HEK293 (cell line): ENCODE measurements around the gene KCNJ6.

ENCODE experiments used
- CTCF ChIA-PET: fragments of 350-600 bp; formaldehyde crosslinking; extraction: SDS; loops from one replicate; lab custom pipeline; 2021; ENCODE audit warnings: antibody characterized with exemption; lab: Yijun Ruan, JAX
- POLR2A ChIA-PET: fragments of 300-600 bp; formaldehyde crosslinking; extraction: SDS; loops from one replicate; lab custom pipeline; 2020; ENCODE audit warnings: antibody characterized with exemption, inconsistent platforms; lab: Yijun Ruan, JAX
- H3K27ac ChIP-seq: fragments of 200-500 bp; sonication (Bioruptor generic); 2 replicates; pipeline ENCODE4 v1.5.1; 2014; ENCODE audit warnings: low read depth, low read length, control low read depth, inconsistent platforms; ENCODE audit errors: extremely low read depth
- H3K36me3 ChIP-seq, 2 experiments: fragments of 200-500 bp in 1 of 2; sonication (Bioruptor generic) in 1 of 2; 1 replicate in 1 of 2; 2 replicates in 1 of 2; pipeline ENCODE4 v1.5.1; 2014 to 2017; ENCODE audit warnings: inconsistent platforms in 2 of 2, low read length in 2 of 2; ENCODE audit not compliant: control insufficient read depth in 2 of 2, insufficient read depth in 1 of 2
- H3K4me1 ChIP-seq: fragments of 200-500 bp; sonication (Bioruptor generic); 2 replicates; pipeline ENCODE4 v1.5.1; 2014; ENCODE audit warnings: mild to moderate bottlenecking, low read length, inconsistent platforms; ENCODE audit not compliant: control insufficient read depth, insufficient read depth
- H3K4me3 ChIP-seq: 2 replicates; pipeline ENCODE4 v1.5.1; 2011; ENCODE audit warnings: low read depth, mild to moderate bottlenecking, control low read depth, low read length, moderate library complexity
- H3K9me3 ChIP-seq: fragments of 200-500 bp; sonication (Bioruptor generic); 2 replicates; pipeline ENCODE4 v1.5.1; 2014; ENCODE audit warnings: low read depth, low read length, inconsistent platforms; ENCODE audit not compliant: control insufficient read depth, insufficient read depth
- BCL11A ChIP-seq: fragments of 450-650 bp; formaldehyde crosslinking; IDR thresholded peaks from 2 replicates; pipeline ENCODE4 v1.5.1; 2016; ENCODE audit warnings: low read depth, missing biosample characterization, missing genetic modification characterization
- ELK4 ChIP-seq: IDR thresholded peaks from 2 replicates; pipeline ENCODE4 v1.6.1; 2011; ENCODE audit warnings: mild to moderate bottlenecking, low read depth, low read length, borderline replicate concordance
- GLIS2 ChIP-seq: fragments of 450-650 bp; formaldehyde crosslinking; IDR thresholded peaks from 2 replicates; pipeline ENCODE4 v1.5.1; 2016; ENCODE audit warnings: missing biosample characterization, missing genetic modification characterization
- HIC1 ChIP-seq: fragments of 450-650 bp; formaldehyde crosslinking; IDR thresholded peaks from 2 replicates; pipeline ENCODE4 v1.5.1; 2016; ENCODE audit warnings: missing biosample characterization, missing genetic modification characterization
- MZF1 ChIP-seq: fragments of 450-650 bp; formaldehyde crosslinking; IDR thresholded peaks from 2 replicates; pipeline ENCODE4 v1.5.1; 2017; ENCODE audit warnings: missing biosample characterization, missing genetic modification characterization, borderline replicate concordance
- REPIN1 ChIP-seq: fragments of 450-650 bp; formaldehyde crosslinking; IDR thresholded peaks from 2 replicates; pipeline ENCODE4 v1.5.1; 2017; ENCODE audit warnings: missing biosample characterization, missing genetic modification characterization, low read depth
- SP3 ChIP-seq: fragments of 450-650 bp; formaldehyde crosslinking; IDR thresholded peaks from 2 replicates; pipeline ENCODE4 v1.5.1; 2016; ENCODE audit warnings: missing biosample characterization, missing genetic modification characterization
- YY2 ChIP-seq: fragments of 450-650 bp; formaldehyde crosslinking; IDR thresholded peaks from 2 replicates; pipeline ENCODE4 v1.5.1; 2016; ENCODE audit warnings: missing biosample characterization, missing genetic modification characterization
- ZBTB48 ChIP-seq: fragments of 450-650 bp; formaldehyde crosslinking; IDR thresholded peaks from 2 replicates; pipeline ENCODE4 v1.5.1; 2016; ENCODE audit warnings: missing biosample characterization, missing genetic modification characterization
- ZBTB7A ChIP-seq: fragments of 450-650 bp; formaldehyde crosslinking; IDR thresholded peaks from 2 replicates; pipeline ENCODE4 v1.5.1; 2016; ENCODE audit warnings: low read depth, missing biosample characterization, missing genetic modification characterization
- ZBTB8A ChIP-seq: fragments of 450-650 bp; formaldehyde crosslinking; IDR thresholded peaks from 2 replicates; pipeline ENCODE4 v1.5.1; 2016; ENCODE audit warnings: missing biosample characterization, missing genetic modification characterization
- ZEB2 ChIP-seq: fragments of 450-650 bp; formaldehyde crosslinking; IDR thresholded peaks from 2 replicates; pipeline ENCODE4 v1.5.1; 2016; ENCODE audit warnings: missing biosample characterization, missing genetic modification characterization
- ZFHX2 ChIP-seq: fragments of 450-650 bp; formaldehyde crosslinking; conservative IDR thresholded peaks from 2 replicates; pipeline ENCODE4 v1.5.1; 2016; ENCODE audit warnings: missing biosample characterization, missing genetic modification characterization
- ZNF132 ChIP-seq: fragments of 450-650 bp; formaldehyde crosslinking; IDR thresholded peaks from 2 replicates; pipeline ENCODE4 v1.5.1; 2017; ENCODE audit warnings: missing biosample characterization, missing genetic modification characterization, borderline replicate concordance
- ZNF223 ChIP-seq: fragments of 450-650 bp; formaldehyde crosslinking; IDR thresholded peaks from 2 replicates; pipeline ENCODE4 v1.5.1; 2016; ENCODE audit warnings: missing biosample characterization, missing genetic modification characterization
- ZNF23 ChIP-seq: fragments of 450-650 bp; formaldehyde crosslinking; IDR thresholded peaks from 2 replicates; pipeline ENCODE4 v1.5.1; 2016; ENCODE audit warnings: missing biosample characterization, missing genetic modification characterization, borderline replicate concordance
- ZNF311 ChIP-seq: fragments of 450-650 bp; formaldehyde crosslinking; IDR thresholded peaks from 2 replicates; pipeline ENCODE4 v1.5.1; 2017; ENCODE audit warnings: missing biosample characterization, missing genetic modification characterization, borderline replicate concordance
- ZNF324 ChIP-seq: fragments of 450-650 bp; formaldehyde crosslinking; IDR thresholded peaks from 2 replicates; pipeline ENCODE4 v1.5.1; 2016; ENCODE audit warnings: missing biosample characterization, missing genetic modification characterization
- ZNF416 ChIP-seq: fragments of 450-650 bp; formaldehyde crosslinking; IDR thresholded peaks from 2 replicates; pipeline ENCODE4 v1.5.1; 2016; ENCODE audit warnings: missing biosample characterization, missing genetic modification characterization
- ZNF626 ChIP-seq: fragments of 450-650 bp; sonication (Bioruptor Pico); formaldehyde crosslinking; IDR thresholded peaks from 2 replicates; pipeline ENCODE4 v1.5.1; 2018; ENCODE audit warnings: missing biosample characterization, missing genetic modification characterization, inconsistent platforms
- ZNF792 ChIP-seq: fragments of 450-650 bp; formaldehyde crosslinking; IDR thresholded peaks from 2 replicates; pipeline ENCODE4 v1.5.1; 2016; ENCODE audit warnings: missing biosample characterization, missing genetic modification characterization
- TF ChIP-seq, protein P1 (sequence below): fragments of 450-650 bp; formaldehyde crosslinking; IDR thresholded peaks from 2 replicates; pipeline ENCODE4 v1.5.1; 2017; ENCODE audit warnings: missing biosample characterization, missing genetic modification characterization
- TF ChIP-seq, protein P2 (sequence below): fragments of 450-650 bp; formaldehyde crosslinking; IDR thresholded peaks from 2 replicates; pipeline ENCODE4 v1.5.1; 2016; ENCODE audit warnings: missing biosample characterization, missing genetic modification characterization, borderline replicate concordance
- TF ChIP-seq, protein P3 (sequence below): fragments of 450-650 bp; formaldehyde crosslinking; IDR thresholded peaks from 2 replicates; pipeline ENCODE4 v1.5.1; 2016; ENCODE audit warnings: missing biosample characterization, missing genetic modification characterization

The KCNJ6 gene

GRCh38 chr21:37874904-37875780, 41.1 kb downstream of the KCNJ6 start:
- Histone ChIP-seq H3K27ac (no peak overlapping the region), H3K4me3 (no peak overlapping the region), H3K4me1 (no peaks in the 10 kb centered on the region), H3K9me3 (no peaks in the 10 kb centered on the region)
- POLR2A ChIA-PET: no interaction called here
- CTCF ChIA-PET: interaction anchor here (0.7 to 1.2 kb wide), 2 partner anchors 9 to 166 kb away, joined by 3 read pairs; no protein-coding TSS in a partner anchor
- TF ChIP-seq ZBTB8A (tag by site-specific recombination) (no peak), ZBTB48 (tag by site-specific recombination) (no peak), ZNF132 (tag by site-specific recombination) (no peak), ELK4 (no peak), ZNF223 (tag by site-specific recombination) (no peak), ZBTB7A (no peak), YY2 (tag by site-specific recombination) (no peak), ZNF626 (tag by site-specific recombination) (no peak), HIC1 (tag by site-specific recombination) (no peak), ZNF792 (tag by site-specific recombination) (no peak), ZFHX2 (no peak)
- TF ChIP-seq, protein P1, sequence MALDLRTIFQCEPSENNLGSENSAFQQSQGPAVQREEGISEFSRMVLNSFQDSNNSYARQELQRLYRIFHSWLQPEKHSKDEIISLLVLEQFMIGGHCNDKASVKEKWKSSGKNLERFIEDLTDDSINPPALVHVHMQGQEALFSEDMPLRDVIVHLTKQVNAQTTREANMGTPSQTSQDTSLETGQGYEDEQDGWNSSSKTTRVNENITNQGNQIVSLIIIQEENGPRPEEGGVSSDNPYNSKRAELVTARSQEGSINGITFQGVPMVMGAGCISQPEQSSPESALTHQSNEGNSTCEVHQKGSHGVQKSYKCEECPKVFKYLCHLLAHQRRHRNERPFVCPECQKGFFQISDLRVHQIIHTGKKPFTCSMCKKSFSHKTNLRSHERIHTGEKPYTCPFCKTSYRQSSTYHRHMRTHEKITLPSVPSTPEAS (tag by site-specific recombination): no peak
- TF ChIP-seq, all 188 proteins: peak for 0
- H3K36me3 ChIP-seq: no peaks in the 10 kb centered on the region

DNA sequence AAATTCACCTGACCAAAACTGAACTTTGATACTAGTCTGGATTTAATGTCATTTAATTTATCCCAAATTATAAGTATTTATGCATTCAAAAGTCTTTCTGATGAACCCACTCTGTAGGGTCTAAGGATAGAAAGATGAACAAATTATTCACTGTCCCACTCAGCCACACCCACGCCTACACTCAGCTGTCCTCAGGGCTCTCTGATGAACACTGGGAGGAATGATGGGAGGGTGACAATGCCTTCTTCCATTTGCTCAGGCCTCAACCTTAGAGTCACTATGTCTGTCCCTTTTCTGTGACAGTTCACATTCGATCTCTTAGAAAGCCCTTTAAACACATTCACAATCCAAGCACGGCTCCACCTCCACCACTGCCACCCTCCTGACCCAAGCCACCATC, 41.8 kb downstream of the KCNJ6 start:
- POLR2A ChIA-PET: no interaction called here
- Histone ChIP-seq H3K36me3 (no peaks in the 10 kb centered on the region), H3K4me3 (no peak overlapping the region), H3K9me3 (no peaks in the 10 kb centered on the region), H3K27ac (no peak overlapping the region), H3K4me1 (no peaks in the 10 kb centered on the region)
- CTCF ChIA-PET: interaction anchor here (0.7 kb wide), 1 partner anchor 78 kb away, joined by 3 read pairs; no protein-coding TSS in a partner anchor
- TF ChIP-seq ZNF311 (tag by site-specific recombination): no peak
- TF ChIP-seq ZNF416: no peak
- TF ChIP-seq ZEB2 (tag by site-specific recombination): no peak
- TF ChIP-seq ZNF324 (tag by site-specific recombination): no peak
- TF ChIP-seq, protein P2, sequence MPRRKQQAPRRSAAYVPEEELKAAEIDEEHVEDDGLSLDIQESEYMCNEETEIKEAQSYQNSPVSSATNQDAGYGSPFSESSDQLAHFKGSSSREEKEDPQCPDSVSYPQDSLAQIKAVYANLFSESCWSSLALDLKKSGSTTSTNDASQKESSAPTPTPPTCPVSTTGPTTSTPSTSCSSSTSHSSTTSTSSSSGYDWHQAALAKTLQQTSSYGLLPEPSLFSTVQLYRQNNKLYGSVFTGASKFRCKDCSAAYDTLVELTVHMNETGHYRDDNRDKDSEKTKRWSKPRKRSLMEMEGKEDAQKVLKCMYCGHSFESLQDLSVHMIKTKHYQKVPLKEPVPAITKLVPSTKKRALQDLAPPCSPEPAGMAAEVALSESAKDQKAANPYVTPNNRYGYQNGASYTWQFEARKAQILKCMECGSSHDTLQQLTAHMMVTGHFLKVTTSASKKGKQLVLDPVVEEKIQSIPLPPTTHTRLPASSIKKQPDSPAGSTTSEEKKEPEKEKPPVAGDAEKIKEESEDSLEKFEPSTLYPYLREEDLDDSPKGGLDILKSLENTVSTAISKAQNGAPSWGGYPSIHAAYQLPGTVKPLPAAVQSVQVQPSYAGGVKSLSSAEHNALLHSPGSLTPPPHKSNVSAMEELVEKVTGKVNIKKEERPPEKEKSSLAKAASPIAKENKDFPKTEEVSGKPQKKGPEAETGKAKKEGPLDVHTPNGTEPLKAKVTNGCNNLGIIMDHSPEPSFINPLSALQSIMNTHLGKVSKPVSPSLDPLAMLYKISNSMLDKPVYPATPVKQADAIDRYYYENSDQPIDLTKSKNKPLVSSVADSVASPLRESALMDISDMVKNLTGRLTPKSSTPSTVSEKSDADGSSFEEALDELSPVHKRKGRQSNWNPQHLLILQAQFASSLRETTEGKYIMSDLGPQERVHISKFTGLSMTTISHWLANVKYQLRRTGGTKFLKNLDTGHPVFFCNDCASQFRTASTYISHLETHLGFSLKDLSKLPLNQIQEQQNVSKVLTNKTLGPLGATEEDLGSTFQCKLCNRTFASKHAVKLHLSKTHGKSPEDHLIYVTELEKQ (tag by site-specific recombination): no peak
- no peak for TF ChIP-seq BCL11A (tag by site-specific recombination)
- no peak for TF ChIP-seq MZF1 (tag by site-specific recombination)
- no peak for TF ChIP-seq ZNF23 (tag by site-specific recombination)
- no peak for TF ChIP-seq REPIN1 (tag by site-specific recombination)
- no peak for TF ChIP-seq SP3 (tag by site-specific recombination)
- no peak for TF ChIP-seq GLIS2 (tag by site-specific recombination)
- TF ChIP-seq, protein P3, sequence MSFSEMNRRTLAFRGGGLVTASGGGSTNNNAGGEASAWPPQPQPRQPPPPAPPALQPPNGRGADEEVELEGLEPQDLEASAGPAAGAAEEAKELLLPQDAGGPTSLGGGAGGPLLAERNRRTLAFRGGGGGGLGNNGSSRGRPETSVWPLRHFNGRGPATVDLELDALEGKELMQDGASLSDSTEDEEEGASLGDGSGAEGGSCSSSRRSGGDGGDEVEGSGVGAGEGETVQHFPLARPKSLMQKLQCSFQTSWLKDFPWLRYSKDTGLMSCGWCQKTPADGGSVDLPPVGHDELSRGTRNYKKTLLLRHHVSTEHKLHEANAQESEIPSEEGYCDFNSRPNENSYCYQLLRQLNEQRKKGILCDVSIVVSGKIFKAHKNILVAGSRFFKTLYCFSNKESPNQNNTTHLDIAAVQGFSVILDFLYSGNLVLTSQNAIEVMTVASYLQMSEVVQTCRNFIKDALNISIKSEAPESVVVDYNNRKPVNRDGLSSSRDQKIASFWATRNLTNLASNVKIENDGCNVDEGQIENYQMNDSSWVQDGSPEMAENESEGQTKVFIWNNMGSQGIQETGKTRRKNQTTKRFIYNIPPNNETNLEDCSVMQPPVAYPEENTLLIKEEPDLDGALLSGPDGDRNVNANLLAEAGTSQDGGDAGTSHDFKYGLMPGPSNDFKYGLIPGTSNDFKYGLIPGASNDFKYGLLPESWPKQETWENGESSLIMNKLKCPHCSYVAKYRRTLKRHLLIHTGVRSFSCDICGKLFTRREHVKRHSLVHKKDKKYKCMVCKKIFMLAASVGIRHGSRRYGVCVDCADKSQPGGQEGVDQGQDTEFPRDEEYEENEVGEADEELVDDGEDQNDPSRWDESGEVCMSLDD (tag by site-specific recombination): no peak
